AG04449 (cell line): ENCODE data around the gene COMMD10.

Source experiments
- CTCF ChIA-PET: fragments of 350-600 bp; formaldehyde crosslinking; extraction: SDS; loops from one replicate; lab custom pipeline; 2021; ENCODE audit warnings: antibody characterized with exemption; lab: Yijun Ruan, JAX
- POLR2A ChIA-PET: fragments of 400-600, 350-600 bp; formaldehyde crosslinking; extraction: SDS; loops from one replicate; lab custom pipeline; 2020; ENCODE audit warnings: antibody characterized with exemption, inconsistent platforms; lab: Yijun Ruan, JAX
- DNase-seq: peaks from one replicate; pipeline ENCODE4 v3.0.0-alpha.2; 2010; ENCODE audit warnings: low read depth, low spot score
- H3K4me3 ChIP-seq: 2 replicates; pipeline ENCODE4 v1.5.1; 2011; ENCODE audit warnings: low read depth, mild to moderate bottlenecking, control low read depth, low read length
- TF ChIP-seq, protein P1 (sequence below): IDR thresholded peaks from one replicate; pipeline ENCODE4 v1.5.1; 2011; ENCODE audit warnings: mild to moderate bottlenecking, moderate library complexity, low read length, control low read depth, inconsistent platforms; ENCODE audit not compliant: insufficient read depth; ENCODE audit errors: missing control alignments

The COMMD10 gene

DNA sequence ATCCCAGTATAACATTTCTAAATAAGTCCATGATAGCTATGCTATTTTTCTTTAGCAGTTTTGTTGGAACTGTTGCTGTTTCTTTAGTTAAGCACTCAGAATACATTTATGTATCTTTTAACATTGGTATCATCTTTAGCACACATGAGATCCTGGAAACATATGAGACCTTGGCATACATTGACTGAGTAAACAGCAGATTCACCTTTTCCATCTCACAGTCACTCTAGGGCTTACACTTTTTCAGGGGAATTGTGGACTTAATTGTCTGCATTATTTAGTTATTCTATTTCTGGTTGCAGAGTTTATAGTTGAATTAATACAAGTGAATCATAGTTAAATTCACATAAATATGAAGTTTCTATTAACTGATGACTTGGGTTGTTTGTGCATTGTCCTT, 70.1 kb downstream of the COMMD10 start:
- ChIA-PET CTCF (no interaction called here), POLR2A (no interaction called here)
- TF ChIP-seq, protein P1, sequence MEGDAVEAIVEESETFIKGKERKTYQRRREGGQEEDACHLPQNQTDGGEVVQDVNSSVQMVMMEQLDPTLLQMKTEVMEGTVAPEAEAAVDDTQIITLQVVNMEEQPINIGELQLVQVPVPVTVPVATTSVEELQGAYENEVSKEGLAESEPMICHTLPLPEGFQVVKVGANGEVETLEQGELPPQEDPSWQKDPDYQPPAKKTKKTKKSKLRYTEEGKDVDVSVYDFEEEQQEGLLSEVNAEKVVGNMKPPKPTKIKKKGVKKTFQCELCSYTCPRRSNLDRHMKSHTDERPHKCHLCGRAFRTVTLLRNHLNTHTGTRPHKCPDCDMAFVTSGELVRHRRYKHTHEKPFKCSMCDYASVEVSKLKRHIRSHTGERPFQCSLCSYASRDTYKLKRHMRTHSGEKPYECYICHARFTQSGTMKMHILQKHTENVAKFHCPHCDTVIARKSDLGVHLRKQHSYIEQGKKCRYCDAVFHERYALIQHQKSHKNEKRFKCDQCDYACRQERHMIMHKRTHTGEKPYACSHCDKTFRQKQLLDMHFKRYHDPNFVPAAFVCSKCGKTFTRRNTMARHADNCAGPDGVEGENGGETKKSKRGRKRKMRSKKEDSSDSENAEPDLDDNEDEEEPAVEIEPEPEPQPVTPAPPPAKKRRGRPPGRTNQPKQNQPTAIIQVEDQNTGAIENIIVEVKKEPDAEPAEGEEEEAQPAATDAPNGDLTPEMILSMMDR, result no peak
- H3K4me3 ChIP-seq, result no peak overlapping the region
- no peak for DNase-seq

DNA sequence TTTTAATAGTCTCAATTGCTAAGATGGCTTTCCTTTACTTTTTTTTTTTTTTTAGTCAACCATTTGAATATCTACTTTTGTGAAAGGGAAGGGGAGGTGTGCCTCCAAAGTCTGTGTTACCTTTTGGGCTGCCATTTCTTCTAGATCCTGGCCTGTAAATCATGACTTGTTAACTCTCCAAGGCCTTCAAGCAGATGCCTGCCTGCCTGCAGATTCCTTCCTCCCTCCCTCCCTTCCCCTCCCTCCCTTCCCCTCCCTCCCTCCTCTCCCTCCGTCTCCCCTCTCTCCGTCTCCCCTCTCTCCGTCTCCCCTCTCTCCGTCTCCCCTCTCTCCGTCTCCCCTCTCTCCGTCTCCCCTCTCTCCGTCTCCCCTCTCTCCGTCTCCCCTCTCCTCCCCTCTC, 73.1 kb downstream of the COMMD10 start:
- TF ChIP-seq, protein P1, result no peak
- POLR2A ChIA-PET, result no interaction called here
- DNase-seq, result no peak
- CTCF ChIA-PET, result no interaction called here
- no peak overlapping the region for H3K4me3 ChIP-seq

DNA sequence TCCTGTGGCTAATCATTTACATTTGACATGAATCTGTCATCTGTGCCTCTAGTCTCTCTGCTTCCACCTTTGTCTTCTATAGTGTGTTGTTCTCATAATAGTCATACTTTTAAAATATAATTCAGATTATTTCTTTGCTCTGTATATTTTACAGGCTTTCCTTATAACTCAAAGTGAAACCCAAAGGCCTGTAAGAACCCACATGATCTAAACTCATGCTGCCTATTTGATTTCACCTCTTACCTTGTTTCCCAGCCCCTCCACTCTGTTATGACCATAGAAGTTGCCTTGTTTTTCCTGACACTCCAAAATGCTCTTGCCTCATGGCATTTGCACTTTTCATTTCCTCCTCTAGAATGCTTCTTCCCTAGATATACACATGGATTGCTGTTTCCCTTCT, 74.2 kb downstream of the COMMD10 start:
- POLR2A ChIA-PET, result no interaction called here
- CTCF ChIA-PET, result no interaction called here
- TF ChIP-seq, protein P1, result no peak

DNA sequence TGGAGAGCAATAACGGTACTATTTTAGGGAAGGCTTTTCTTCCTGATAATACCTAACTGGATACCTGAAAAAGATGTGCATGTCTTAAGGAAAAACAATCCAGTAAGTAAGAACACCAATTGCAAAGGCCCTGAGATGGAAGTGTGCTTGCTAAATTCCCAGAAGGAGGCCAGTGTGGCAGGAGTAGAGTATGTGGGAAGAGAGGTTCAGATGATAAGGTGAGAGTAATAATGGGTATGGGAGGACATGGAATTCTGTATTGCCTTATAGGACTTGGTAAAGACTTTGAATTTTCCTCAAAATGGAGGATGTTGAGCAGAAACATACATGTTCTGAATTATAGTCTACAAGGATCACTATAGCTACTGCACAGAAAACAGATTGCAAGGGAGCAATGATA, 89.3 kb downstream of the COMMD10 start:
- no peak for DNase-seq
- CTCF ChIA-PET, result no interaction called here
- POLR2A ChIA-PET, result no interaction called here
- TF ChIP-seq, protein P1, result no peak
- no peak overlapping the region for H3K4me3 ChIP-seq

More for the DNA sequence above, 74.2 kb downstream of the COMMD10 start:
- no peak overlapping the region for H3K4me3 ChIP-seq
- DNase-seq, result no peak

DNA sequence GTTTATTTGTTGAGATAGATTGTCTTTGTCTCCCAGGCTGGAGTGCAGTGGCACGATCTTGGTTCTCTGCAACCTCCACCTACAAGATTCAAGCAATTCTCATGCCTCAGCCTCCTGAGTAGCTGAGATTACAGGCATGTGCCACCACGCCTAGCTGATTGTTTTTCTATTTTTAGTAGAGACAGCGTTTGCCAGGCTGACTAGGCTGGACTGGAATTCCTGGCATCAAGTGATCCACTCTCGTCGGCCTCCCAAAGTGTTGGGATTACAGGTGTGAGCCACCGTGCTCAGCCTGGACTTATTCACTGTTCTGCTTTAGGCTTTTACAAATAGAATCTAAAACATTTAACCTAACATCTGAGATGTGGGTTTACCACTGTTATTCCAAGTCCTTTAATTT, 91.3 kb downstream of the COMMD10 start:
- H3K4me3 ChIP-seq, result no peak overlapping the region
- ChIA-PET POLR2A (no interaction called here), CTCF (no interaction called here)
- TF ChIP-seq, protein P1, result no peak
- no peak for DNase-seq

DNA sequence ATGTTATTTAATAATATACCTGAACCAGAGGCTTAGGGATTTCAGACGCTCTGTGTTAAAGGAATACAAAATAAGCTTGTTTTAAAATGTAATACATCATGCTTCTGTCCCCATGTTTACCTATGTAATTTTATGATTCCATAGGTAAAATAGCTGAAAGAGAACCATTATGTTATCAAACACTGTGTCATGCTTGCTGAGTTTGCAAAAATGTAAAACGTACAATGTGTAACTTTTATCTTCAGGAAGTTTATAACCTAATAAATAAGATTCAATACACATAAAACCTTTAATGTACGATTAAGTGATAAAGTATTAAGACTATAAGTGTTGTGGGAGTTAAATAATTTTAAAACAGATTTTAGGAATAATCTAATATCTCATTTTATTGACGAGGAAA, 94.1 kb downstream of the COMMD10 start:
- H3K4me3 ChIP-seq, result no peak overlapping the region

More for the DNA sequence above, 94.1 kb downstream of the COMMD10 start:
- TF ChIP-seq, protein P1, result no peak
- DNase-seq, result no peak
- POLR2A ChIA-PET, result no interaction called here
- CTCF ChIA-PET, result no interaction called here
